KBM-7 (cell line): ENCODE measurements around the gene FGF12.

ENCODE experiments used
- DNase-seq: peaks from one replicate; pipeline ENCODE4 v3.0.0-alpha.2; 2015
- in situ Hi-C: fragments of 300-500 bp; cut with MboI; formaldehyde crosslinking; loops from 2 replicates; pipeline ENCODE4 v1.14.3; 2020; ENCODE audit warnings: low sequenced_read_pairs, low pct_unique_long_range_greater_than_20kb, mixed read lengths

Gene FGF12

GRCh38 chr3:192444791-192445106 lies 282.6 kb downstream of the FGF12 start:
- in situ Hi-C loops = no loop called here
- no peak for DNase-seq

DNA sequence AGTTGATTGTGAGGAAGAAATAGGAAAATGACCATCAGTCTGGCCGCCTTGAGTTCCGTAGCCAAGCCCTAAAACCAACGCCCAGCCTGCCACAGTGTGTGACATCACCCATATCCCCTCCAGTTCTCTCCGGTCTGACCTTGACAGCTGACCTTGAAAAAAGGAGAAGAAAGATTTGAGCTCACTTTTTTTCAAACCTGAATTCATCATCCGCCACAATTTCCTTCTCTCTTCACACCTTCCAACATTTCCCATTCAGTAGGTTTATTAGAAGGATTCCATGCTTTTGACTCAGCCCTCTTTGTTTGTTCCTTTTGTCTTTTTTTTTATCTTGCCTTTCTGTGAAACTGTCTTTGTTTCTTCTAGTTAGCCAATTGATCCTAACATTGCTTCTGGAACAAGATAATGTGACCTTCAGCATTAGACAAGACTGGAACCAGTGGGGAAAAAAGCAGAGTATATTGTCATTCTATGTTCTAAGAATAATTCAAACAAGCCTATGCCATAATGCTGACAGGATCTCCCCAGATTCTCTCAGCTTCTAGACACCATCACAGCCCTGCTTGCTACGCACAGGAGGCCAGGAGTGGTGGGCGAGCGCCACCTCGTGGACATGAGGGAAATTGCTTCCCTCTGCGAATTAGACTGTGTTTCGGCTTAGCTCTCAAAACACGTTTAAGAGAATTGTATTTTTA lies 283.1 kb downstream of the FGF12 start:
- DNase-seq = peak; percentile 59
- in situ Hi-C loops = no loop called here

- no peak for DNase-seq
- in situ Hi-C loops = no loop called here
Observed at GRCh38 chr3:192435241-192435640, 292.1 kb downstream of the FGF12 start.

- in situ Hi-C loops = no loop called here
- no peak for DNase-seq
Observed at GRCh38 chr3:192434186-192434585, 293.2 kb downstream of the FGF12 start.

DNA sequence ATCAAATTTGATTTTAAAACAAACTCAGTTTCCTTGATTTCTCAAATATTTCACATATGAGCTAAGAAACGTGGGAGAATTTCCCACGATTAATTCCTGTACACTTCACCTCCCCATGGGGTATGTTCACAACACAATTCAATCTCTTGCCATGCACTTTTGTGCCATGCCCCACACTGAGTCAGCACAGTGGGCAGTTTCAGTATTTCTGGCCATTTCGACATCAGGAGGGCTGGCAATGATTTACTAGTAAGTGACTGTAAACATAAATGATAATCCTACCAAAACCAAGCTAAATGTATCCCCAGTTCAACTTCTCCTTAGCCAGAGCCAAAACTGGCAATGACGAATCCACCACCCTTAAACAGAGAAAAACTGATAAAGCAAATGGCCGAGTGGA lies 293.6 kb downstream of the FGF12 start:
- in situ Hi-C loops = no loop called here
- DNase-seq = no peak

- peak; percentile 26 for DNase-seq
- in situ Hi-C loops = no loop called here
Observed at GRCh38 chr3:192422997-192423342, 304.4 kb downstream of the FGF12 start.

DNA sequence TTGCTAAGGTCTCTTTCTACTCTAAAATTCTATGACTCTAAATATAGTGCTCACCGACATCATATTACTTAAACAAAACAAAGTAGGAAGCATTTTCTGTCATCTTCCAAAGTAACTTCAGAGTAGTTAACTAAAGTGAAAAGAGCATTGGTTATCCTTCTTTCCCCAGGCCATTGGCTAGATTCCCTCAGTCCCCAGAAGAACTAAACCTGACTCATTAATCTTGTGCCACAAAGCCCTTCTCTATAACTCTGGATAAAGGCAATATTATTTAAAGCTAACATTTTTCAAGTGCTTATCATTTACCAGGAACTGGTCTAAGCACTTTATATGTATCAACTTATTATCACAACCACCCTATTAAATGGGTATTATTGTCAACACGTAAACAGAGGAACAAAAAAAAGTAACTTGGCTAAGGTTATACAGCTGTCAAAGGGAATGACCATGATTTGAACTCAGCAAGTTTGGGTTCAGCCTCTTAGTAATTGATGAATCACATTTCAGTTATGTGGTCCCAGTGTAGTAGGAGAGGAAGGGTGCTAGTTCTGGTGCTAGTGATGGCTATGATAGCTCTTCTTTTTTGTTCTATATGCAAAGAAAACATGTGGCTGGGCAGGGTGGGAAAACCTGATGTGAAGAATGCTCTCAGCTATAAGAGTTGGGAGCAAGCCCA lies 304.9 kb downstream of the FGF12 start:
- DNase-seq = no peak
- in situ Hi-C loops = no loop called here

- in situ Hi-C loops = no loop called here
- DNase-seq = no peak
Observed at GRCh38 chr3:192419312-192419711, 308.0 kb downstream of the FGF12 start.

GRCh38 chr3:192417559-192418055 lies 309.7 kb downstream of the FGF12 start:
- in situ Hi-C loops = no loop called here
- DNase-seq = no peak

DNA sequence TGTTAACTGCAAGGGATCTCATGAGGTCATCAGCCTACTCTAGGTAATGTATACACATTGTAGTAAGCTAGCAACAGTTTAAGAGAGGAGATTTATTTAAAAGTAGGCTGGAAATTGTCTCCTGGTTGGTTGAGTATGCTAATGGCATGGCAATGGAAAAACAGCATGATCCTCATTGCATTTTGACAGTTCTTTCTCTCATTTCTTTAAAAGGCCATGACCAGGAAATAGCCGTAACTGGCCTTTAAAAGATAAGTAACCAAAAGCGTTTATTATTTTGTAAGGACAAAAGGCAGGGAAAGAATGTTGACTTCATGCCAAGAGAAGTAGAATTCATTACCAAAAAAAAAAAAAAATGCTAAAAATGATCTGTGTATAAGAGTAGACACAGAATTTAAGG lies 310.3 kb downstream of the FGF12 start:
- in situ Hi-C loops = no loop called here
- no peak for DNase-seq

DNA sequence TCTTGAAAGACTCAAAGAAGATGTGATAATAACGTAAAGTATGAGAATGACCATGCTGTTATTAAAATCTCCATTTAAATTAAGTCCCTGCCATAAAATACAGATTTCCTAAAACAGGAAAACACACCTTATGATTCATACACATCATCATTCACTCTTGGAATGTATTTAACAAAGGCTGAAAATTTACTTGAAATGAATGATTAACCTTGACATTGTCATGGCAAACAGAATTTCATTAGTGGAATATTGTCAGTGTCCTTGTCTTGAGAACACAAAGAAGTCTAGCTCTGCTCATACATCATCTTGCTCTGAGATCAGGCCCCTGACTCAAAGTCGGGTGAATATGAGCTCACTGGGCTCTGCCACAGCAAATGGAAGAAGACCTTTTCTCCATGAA lies 313.9 kb downstream of the FGF12 start:
- in situ Hi-C loops = no loop called here
- no peak for DNase-seq

GRCh38 chr3:192410684-192410960 lies 316.7 kb downstream of the FGF12 start:
- in situ Hi-C loops = no loop called here

GRCh38 chr3:192409838-192410683 lies 317.3 kb downstream of the FGF12 start:
- in situ Hi-C loops = no loop called here
- DNase-seq = no peak

More at GRCh38 chr3:192410684-192410960, 316.7 kb downstream of the FGF12 start:
- DNase-seq = no peak

DNA sequence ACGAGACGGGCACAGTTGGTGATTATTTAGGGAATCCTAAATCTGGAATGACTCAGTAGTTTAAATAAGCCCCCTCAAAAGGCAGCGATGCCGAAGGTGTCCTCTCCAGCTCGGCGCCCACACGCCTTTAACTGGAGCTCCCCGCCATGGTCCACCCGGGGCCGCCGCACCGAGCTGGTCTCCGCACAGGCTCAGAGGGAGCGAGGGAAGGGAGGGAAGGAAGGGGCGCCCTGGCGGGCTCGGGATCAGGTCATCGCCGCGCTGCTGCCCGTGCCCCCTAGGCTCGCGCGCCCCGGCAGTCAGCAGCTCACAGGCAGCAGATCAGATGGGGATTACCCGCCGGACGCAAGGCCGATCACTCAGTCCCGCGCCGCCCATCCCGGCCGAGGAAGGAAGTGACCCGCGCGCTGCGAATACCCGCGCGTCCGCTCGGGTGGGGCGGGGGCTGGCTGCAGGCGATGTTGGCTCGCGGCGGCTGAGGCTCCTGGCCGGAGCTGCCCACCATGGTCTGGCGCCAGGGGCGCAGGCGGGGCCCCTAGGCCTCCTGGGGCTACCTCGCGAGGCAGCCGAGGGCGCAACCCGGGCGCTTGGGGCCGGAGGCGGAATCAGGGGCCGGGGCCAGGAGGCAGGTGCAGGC lies 318.0 kb downstream of the FGF12 start:
- peak; percentile 23 for DNase-seq
- in situ Hi-C loops = no loop called here

- in situ Hi-C loops = no loop called here
- no peak for DNase-seq
Observed at GRCh38 chr3:192408647-192409200, 318.6 kb downstream of the FGF12 start.

DNA sequence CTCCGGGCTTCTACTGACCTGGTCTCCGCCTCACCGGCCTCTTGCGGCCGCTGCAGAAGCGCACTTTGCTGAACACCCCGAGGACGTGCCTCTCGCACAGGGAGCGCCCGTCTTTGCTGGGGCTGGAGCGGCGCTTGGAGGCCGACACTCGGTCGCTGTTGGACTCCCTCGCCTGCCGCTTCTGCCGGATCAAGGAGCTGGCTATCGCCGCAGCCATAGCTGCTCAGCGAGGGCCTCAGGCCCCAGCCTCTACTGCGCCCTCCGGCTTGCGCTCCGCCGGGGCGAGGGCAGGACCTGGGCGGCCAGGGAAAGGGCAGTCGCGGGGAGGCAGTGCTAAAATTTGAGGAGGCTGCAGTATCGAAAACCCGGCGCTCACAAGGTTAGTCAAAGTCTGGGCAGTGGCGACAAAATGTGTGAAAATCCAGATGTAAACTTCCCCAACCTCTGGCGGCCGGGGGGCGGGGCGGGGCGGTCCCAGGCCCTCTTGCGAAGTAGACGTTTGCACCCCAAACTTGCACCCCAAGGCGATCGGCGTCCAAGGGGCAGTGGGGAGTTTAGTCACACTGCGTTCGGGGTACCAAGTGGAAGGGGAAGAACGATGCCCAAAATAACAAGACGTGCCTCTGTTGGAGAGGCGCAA lies 319.2 kb downstream of the FGF12 start:
- in situ Hi-C loops = no loop called here
- DNase-seq = no peak

DNA sequence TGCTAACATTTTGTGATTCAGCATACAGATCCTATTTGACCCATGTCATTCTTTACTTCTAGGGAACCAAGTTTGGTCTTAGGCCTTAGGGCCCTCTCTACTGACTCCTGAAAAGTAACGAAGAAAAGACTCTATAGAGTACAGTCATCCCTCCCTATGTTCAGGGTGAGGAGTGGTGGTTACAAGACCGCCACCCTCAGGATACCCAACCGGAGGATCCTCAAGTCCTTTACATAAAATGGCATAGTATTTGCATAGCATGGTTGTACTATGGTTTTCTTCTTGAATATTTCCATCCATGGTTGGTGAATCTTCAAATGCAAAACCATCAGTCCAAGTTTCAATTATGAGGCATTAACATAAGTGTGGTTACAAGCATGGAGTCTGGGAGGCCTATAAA lies 327.6 kb downstream of the FGF12 start:
- in situ Hi-C loops = no loop called here
- no peak for DNase-seq

GRCh38 chr3:192397012-192397411 lies 330.3 kb downstream of the FGF12 start:
- DNase-seq = no peak
- in situ Hi-C loops = no loop called here

DNA sequence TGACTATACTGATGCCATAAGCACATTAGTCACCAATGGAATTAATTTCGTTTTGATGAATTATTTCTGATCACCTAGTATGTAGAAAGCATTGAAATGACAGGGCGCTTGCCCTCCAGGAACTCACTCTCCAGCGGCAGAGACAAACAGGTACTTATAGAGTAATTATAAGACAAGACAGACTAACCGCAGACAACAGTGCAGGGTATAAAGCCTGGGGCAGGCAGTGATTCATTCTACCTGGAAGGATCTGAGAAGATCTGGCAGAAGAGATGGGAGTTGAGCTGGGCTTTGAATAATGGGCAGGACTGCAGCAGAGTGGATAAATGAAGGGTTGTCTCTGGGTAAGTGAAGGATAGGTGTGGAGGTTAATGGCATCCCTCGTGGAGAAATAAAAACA lies 331.8 kb downstream of the FGF12 start:
- no peak for DNase-seq
- in situ Hi-C loops = no loop called here
